ENCODE results near the gene NLRP6.

- no peak for TF ChIP-seq POLR2AphosphoS5 (IDR thresholded peaks at IDR 0.05)
- no peak for TF ChIP-seq CTCF (IDR thresholded peaks at IDR 0.05)
- no peak for TF ChIP-seq POLR2A (IDR thresholded peaks at IDR 0.05)
- no peak for TF ChIP-seq EP300 (IDR thresholded peaks at IDR 0.05)
These were observed 43.0 kb upstream of the NLRP6 start for GRCh38 chr11:235180-235579.

All from suprapubic skin (tissue), 4 donors.